Panc1 (cell line): ENCODE data around the gene CRB3.

Source experiments
- POLR2AphosphoS5 ChIP-seq: IDR thresholded peaks from 2 replicates; pipeline ENCODE4 v1.6.1; 2012; ENCODE audit warnings: mild to moderate bottlenecking, low read depth, low read length, moderate library complexity
- SIN3A ChIP-seq: IDR thresholded peaks from 2 replicates; pipeline ENCODE4 v1.6.1; 2012; ENCODE audit warnings: low read depth, mild to moderate bottlenecking, low read length, moderate library complexity, borderline replicate concordance; ENCODE audit not compliant: insufficient read depth
- TF ChIP-seq, protein P1 (sequence below): fragments of 450-650 bp; IDR thresholded peaks from 2 replicates; pipeline ENCODE4 v1.5.1; 2017; ENCODE audit warnings: mild to moderate bottlenecking
- TF ChIP-seq, protein P2 (sequence below), 2 experiments: IDR thresholded peaks; 2 replicates each; pipeline ENCODE4 v1.6.1; 2011 to 2012; ENCODE audit warnings: low read depth in 2 of 2, control low read depth in 1 of 2, low read length in 1 of 2, mild to moderate bottlenecking in 1 of 2, moderate library complexity in 1 of 2; ENCODE audit not compliant: insufficient read depth in 1 of 2

GRCh38 chr19:6516018-6516658, 52.1 kb downstream of the CRB3 start:
- TF ChIP-seq, protein P1, sequence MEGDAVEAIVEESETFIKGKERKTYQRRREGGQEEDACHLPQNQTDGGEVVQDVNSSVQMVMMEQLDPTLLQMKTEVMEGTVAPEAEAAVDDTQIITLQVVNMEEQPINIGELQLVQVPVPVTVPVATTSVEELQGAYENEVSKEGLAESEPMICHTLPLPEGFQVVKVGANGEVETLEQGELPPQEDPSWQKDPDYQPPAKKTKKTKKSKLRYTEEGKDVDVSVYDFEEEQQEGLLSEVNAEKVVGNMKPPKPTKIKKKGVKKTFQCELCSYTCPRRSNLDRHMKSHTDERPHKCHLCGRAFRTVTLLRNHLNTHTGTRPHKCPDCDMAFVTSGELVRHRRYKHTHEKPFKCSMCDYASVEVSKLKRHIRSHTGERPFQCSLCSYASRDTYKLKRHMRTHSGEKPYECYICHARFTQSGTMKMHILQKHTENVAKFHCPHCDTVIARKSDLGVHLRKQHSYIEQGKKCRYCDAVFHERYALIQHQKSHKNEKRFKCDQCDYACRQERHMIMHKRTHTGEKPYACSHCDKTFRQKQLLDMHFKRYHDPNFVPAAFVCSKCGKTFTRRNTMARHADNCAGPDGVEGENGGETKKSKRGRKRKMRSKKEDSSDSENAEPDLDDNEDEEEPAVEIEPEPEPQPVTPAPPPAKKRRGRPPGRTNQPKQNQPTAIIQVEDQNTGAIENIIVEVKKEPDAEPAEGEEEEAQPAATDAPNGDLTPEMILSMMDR = no peak
- TF ChIP-seq, protein P2, sequence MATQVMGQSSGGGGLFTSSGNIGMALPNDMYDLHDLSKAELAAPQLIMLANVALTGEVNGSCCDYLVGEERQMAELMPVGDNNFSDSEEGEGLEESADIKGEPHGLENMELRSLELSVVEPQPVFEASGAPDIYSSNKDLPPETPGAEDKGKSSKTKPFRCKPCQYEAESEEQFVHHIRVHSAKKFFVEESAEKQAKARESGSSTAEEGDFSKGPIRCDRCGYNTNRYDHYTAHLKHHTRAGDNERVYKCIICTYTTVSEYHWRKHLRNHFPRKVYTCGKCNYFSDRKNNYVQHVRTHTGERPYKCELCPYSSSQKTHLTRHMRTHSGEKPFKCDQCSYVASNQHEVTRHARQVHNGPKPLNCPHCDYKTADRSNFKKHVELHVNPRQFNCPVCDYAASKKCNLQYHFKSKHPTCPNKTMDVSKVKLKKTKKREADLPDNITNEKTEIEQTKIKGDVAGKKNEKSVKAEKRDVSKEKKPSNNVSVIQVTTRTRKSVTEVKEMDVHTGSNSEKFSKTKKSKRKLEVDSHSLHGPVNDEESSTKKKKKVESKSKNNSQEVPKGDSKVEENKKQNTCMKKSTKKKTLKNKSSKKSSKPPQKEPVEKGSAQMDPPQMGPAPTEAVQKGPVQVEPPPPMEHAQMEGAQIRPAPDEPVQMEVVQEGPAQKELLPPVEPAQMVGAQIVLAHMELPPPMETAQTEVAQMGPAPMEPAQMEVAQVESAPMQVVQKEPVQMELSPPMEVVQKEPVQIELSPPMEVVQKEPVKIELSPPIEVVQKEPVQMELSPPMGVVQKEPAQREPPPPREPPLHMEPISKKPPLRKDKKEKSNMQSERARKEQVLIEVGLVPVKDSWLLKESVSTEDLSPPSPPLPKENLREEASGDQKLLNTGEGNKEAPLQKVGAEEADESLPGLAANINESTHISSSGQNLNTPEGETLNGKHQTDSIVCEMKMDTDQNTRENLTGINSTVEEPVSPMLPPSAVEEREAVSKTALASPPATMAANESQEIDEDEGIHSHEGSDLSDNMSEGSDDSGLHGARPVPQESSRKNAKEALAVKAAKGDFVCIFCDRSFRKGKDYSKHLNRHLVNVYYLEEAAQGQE (IDR thresholded peaks at IDR 0.05; ENCODE audit: insufficient read depth in 1 of 2, low read depth in 2 of 2, low read length in 1 of 2) = no peak
- no peak for TF ChIP-seq POLR2AphosphoS5
- TF ChIP-seq SIN3A = no peak; the same call in 1 of the 2 replicates
